ENCODE data around the gene DDIT3.

Gene DDIT3

GRCh38 chr12:57489157-57489641 is 31.1 kb downstream of the DDIT3 start:
- no peak for TF ChIP-seq CTCF (IDR thresholded peaks at IDR 0.05; ENCODE audit: insufficient read depth, low read depth, low read length, missing control alignments)
- no peak for DNase-seq (ENCODE audit: low read depth)
- H3K4me3 ChIP-seq (ENCODE audit: low read depth, low read length): peak overlapping the region; percentile 82

- DNase-seq (ENCODE audit: low read depth): peak; percentile 31
- no peak for TF ChIP-seq CTCF (IDR thresholded peaks at IDR 0.05; ENCODE audit: insufficient read depth, low read depth, low read length, missing control alignments)
- peak overlapping the region; percentile 82 for H3K4me3 ChIP-seq (ENCODE audit: low read depth, low read length)
Observed at GRCh38 chr12:57488402-57489156, 31.7 kb downstream of the DDIT3 start.

GRCh38 chr12:57487597-57488401 is 32.5 kb downstream of the DDIT3 start, which contains the start of gene MARS1:
Gene MARS1 (plus strand): TSS chr12:57488068. CDS start chr12:57488091, 23 bp downstream.
- DNase-seq (ENCODE audit: low read depth): peak; percentile 97
- no peak for TF ChIP-seq CTCF (IDR thresholded peaks at IDR 0.05; ENCODE audit: insufficient read depth, low read depth, low read length, missing control alignments)
- H3K4me3 ChIP-seq (ENCODE audit: low read depth, low read length): peak within 1 kb of the TSS; percentile 82

- peak overlapping the region; percentile 82; the same call in 1 of the 2 replicates for H3K4me3 ChIP-seq (ENCODE audit: low read depth, low read length)
- TF ChIP-seq CTCF (IDR thresholded peaks at IDR 0.05; ENCODE audit: insufficient read depth, low read depth, low read length, missing control alignments): no peak
- DNase-seq (ENCODE audit: low read depth): no peak
Observed at GRCh38 chr12:57487055-57487596, 33.2 kb downstream of the DDIT3 start.

- TF ChIP-seq CTCF (IDR thresholded peaks at IDR 0.05; ENCODE audit: insufficient read depth, low read depth, low read length, missing control alignments): no peak
- DNase-seq (ENCODE audit: low read depth): no peak
Observed at GRCh38 chr12:57485695-57486094, 34.6 kb downstream of the DDIT3 start.

GRCh38 chr12:57483466-57483865 is 36.8 kb downstream of the DDIT3 start:
- DNase-seq (ENCODE audit: low read depth): no peak
- no peak for TF ChIP-seq CTCF (IDR thresholded peaks at IDR 0.05; ENCODE audit: insufficient read depth, low read depth, low read length, missing control alignments)
- H3K4me3 ChIP-seq (ENCODE audit: low read depth, low read length): no peak overlapping the region

More at GRCh38 chr12:57485695-57486094, 34.6 kb downstream of the DDIT3 start:
- no peak overlapping the region for H3K4me3 ChIP-seq (ENCODE audit: low read depth, low read length)

Data from GM12865 (cell line).